KMS-11 (cell line): ENCODE measurements around the gene FAM120B.

Source experiments
- H2AFZ ChIP-seq: fragments of 200-600 bp; sonication (generic); 2 replicates; pipeline ENCODE4 v1.6.1; 2016; ENCODE audit warnings: antibody characterized with exemption, mixed run types, low read depth
- H3K27ac ChIP-seq: fragments of 200-600 bp; sonication (generic); 2 replicates; pipeline ENCODE4 v1.6.1; 2016; ENCODE audit warnings: mild to moderate bottlenecking, mixed run types
- H3K27me3 ChIP-seq: fragments of 200-600 bp; sonication (generic); 2 replicates; pipeline ENCODE4 v1.6.1; 2017; ENCODE audit warnings: mild to moderate bottlenecking, low read depth, mixed run types, moderate library complexity; ENCODE audit not compliant: insufficient read depth
- H3K36me3 ChIP-seq: fragments of 200-600 bp; sonication (generic); 2 replicates; pipeline ENCODE4 v1.6.1; 2017; ENCODE audit warnings: mild to moderate bottlenecking, mixed run types; ENCODE audit not compliant: insufficient read depth
- H3K4me1 ChIP-seq: fragments of 200-600 bp; sonication (generic); 2 replicates; pipeline ENCODE4 v1.6.1; 2016; ENCODE audit warnings: mild to moderate bottlenecking, low read depth, mixed run types; ENCODE audit not compliant: poor library complexity, severe bottlenecking
- H3K4me2 ChIP-seq: fragments of 200-600 bp; sonication (generic); 2 replicates; pipeline ENCODE4 v1.7.0; 2016; ENCODE audit warnings: mild to moderate bottlenecking, mixed run types
- H3K4me3 ChIP-seq: fragments of 200-600 bp; sonication (generic); IDR thresholded peaks from 2 replicates; pipeline ENCODE4 v1.6.1; 2017; ENCODE audit warnings: low read depth, low read length, mixed read lengths; ENCODE audit not compliant: insufficient read depth
- H3K79me2 ChIP-seq: fragments of 200-600 bp; sonication (generic); 2 replicates; pipeline ENCODE4 v1.6.1; 2016; ENCODE audit warnings: low read depth, mixed run types; ENCODE audit not compliant: insufficient read depth
- H3K9ac ChIP-seq: fragments of 200-600 bp; sonication (generic); 2 replicates; pipeline ENCODE4 v1.6.1; 2016; ENCODE audit warnings: mild to moderate bottlenecking, mixed run types
- H4K20me1 ChIP-seq: fragments of 200-600 bp; sonication (generic); 2 replicates; pipeline ENCODE4 v1.6.1; 2016; ENCODE audit warnings: mild to moderate bottlenecking, mixed run types; ENCODE audit not compliant: insufficient read depth
- CTCF ChIP-seq: fragments of 200-600 bp; sonication (generic); conservative IDR thresholded peaks from 2 replicates; pipeline ENCODE4 v1.6.1; 2017; ENCODE audit warnings: low read depth, mild to moderate bottlenecking, antibody characterized with exemption, low read length, moderate library complexity, mixed read lengths

FAM120B gene

DNA sequence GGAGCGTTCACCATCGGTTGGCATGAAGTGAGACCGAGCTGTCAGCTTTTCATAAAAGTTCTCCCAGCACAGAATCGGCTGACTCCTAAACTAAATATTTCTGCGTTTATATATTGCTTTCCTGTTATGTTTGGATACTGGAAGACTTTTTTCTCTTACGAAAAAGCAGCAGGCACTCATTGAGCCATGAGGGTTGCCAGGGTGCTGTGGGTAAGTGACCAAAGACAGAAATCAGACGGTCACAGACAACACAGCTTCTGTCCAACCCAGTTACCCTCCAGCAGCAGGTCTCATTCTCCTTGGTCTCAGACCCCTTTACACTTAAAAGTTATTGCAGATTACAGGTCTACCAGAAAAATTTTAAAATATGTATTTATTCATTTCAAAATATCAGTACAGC is 113.7 kb downstream of the FAM120B start:
- H3K4me3 ChIP-seq, result no peak overlapping the region
- no peaks in the 10 kb centered on the region for H3K36me3 ChIP-seq
- H3K27me3 ChIP-seq, result no peaks in the 10 kb centered on the region
- H2AFZ ChIP-seq, result no peak overlapping the region
- H3K79me2 ChIP-seq, result no peaks in the 10 kb centered on the region
- no peak overlapping the region for H3K4me2 ChIP-seq
- H3K27ac ChIP-seq, result no peak overlapping the region
- H3K4me1 ChIP-seq, result no peaks in the 10 kb centered on the region
- H3K9ac ChIP-seq, result no peak overlapping the region
- no peak for TF ChIP-seq CTCF
- no peaks in the 10 kb centered on the region for H4K20me1 ChIP-seq

DNA sequence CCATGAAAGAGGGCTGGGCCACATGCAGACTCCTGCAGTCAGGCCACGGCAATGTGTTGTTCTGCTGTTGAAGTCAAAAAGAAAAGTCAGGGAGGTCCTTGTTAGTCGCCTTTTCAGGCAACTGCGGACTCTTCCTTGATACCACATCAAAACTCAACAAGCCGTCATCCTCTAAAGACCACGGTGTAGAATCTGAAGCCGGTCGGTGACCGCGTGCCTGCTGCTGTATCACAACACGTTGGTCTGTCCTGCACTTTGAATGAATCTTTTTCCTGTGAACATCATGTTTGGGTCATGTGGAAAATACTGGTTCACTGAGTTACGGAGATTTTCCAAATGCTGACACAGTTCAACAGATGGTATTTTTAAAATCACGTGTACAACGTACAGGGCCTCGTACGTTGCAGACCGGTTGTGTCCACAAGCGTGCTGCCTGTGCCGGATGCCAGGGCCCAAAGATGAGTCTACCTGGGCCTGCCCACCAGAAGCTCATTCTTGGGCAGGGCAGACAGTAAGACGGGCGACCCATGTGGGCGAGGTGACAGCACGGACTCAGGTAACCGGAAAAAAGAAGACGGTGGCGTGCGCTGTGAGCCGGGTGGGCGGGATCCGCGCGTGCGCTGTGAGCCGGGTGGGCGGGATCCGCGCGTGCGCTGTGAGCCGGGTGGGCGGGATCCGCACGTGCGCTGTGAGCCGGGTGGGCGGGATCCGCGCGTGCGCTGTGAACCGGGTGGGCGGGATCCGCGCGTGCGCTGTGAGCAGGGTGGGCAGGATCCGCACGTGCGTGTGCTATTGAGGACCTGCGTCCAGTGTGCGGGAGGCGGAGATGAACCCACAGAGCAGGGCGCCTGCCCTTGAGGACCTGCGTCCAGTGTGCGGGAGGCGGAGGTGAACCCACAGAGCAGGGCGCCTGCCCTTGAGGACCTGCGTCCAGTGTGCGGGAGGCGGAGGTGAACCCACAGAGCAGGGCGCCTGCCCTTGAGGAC is 114.5 kb downstream of the FAM120B start:
- H2AFZ ChIP-seq, result no peak overlapping the region
- H3K4me1 ChIP-seq, result no peaks in the 10 kb centered on the region
- H4K20me1 ChIP-seq, result no peaks in the 10 kb centered on the region
- no peak overlapping the region for H3K9ac ChIP-seq
- no peak overlapping the region for H3K4me3 ChIP-seq
- no peak overlapping the region for H3K4me2 ChIP-seq
- no peak for TF ChIP-seq CTCF
- no peaks in the 10 kb centered on the region for H3K27me3 ChIP-seq
- no peak overlapping the region for H3K27ac ChIP-seq
- no peaks in the 10 kb centered on the region for H3K79me2 ChIP-seq
- no peaks in the 10 kb centered on the region for H3K36me3 ChIP-seq

- H3K36me3 ChIP-seq, result no peaks in the 10 kb centered on the region
- H3K9ac ChIP-seq, result no peak overlapping the region
- no peaks in the 10 kb centered on the region for H4K20me1 ChIP-seq
- no peaks in the 10 kb centered on the region for H3K27me3 ChIP-seq
- H3K79me2 ChIP-seq, result no peaks in the 10 kb centered on the region
- H3K27ac ChIP-seq, result no peak overlapping the region
- H2AFZ ChIP-seq, result no peak overlapping the region
- no peak for TF ChIP-seq CTCF
- no peak overlapping the region for H3K4me3 ChIP-seq
- no peak overlapping the region for H3K4me2 ChIP-seq
- H3K4me1 ChIP-seq, result no peaks in the 10 kb centered on the region
Measured at GRCh38 chr6:170421921-170422320, 115.4 kb downstream of the FAM120B start.

GRCh38 chr6:170423030-170423429 is 116.5 kb downstream of the FAM120B start:
- Histone ChIP-seq H4K20me1 (no peaks in the 10 kb centered on the region), H2AFZ (no peak overlapping the region), H3K4me1 (no peaks in the 10 kb centered on the region), H3K27me3 (no peaks in the 10 kb centered on the region; the same call in 1 of the 2 replicates), H3K4me3 (no peak overlapping the region), H3K79me2 (no peaks in the 10 kb centered on the region), H3K9ac (no peak overlapping the region), H3K27ac (no peak overlapping the region), H3K36me3 (no peaks in the 10 kb centered on the region), H3K4me2 (no peak overlapping the region)
- TF ChIP-seq CTCF, result no peak
